ENCODE data around the gene GPR18.

GRCh38 chr13:99266827-99267226 lies 8.6 kb upstream of the GPR18 start:
- TF ChIP-seq CTCF (conservative IDR thresholded peaks at IDR 0.05 in 1 of 2, IDR thresholded peaks at IDR 0.05 in 1 of 2; ENCODE audit: low read depth in 1 of 2, low read length in 2 of 2) (no peak), EZH2 (IDR thresholded peaks at IDR 0.05; ENCODE audit: low read length, missing control alignments) (no peak)

Data from fibroblast of lung (primary cell).